ENCODE results near the gene SIRPG. TPM values are rescaled to one million over a fixed set of nuclear protein-coding genes. Genes with fewer than 3 reads are reported as not detected.

Gene SIRPG
- total and polyA plus RNA-seq, 11 donors: 0.54 to 2.3 TPM; not detected in 9

- H3K27me3 ChIP-seq: no peaks in the 10 kb centered on the region
- intact Hi-C loops (cut with DNase I): no loop called here
- no peaks in the 10 kb centered on the region for H3K36me3 ChIP-seq
- WGBS, 4 donors: 43% methylated on average over 6 to 9 of the region's 9 CpGs; no CpG with 5 or more reads in 2 of the 4 donors
- TF ChIP-seq CTCF (IDR thresholded peaks at IDR 0.05): no peak
- TF ChIP-seq POLR2A (IDR thresholded peaks at IDR 0.05): no peak
- H3K4me3 ChIP-seq: peak overlapping the region in 1 of 12 donors; percentile 36
- H3K27ac ChIP-seq: peak overlapping the region in 2 of 12 donors; percentile 41 to 86
- DNase-seq: peak in 1 of 5 donors; percentile 36
- H3K9me3 ChIP-seq: no peaks in the 10 kb centered on the region
- no peaks in the 10 kb centered on the region for H3K4me1 ChIP-seq
- peak in 2 of 4 donors; percentile 44 to 57 for ATAC-seq
Measured at GRCh38 chr20:1588533-1589460, 68.8 kb downstream of the SIRPG start.

- no peaks in the 10 kb centered on the region for H3K36me3 ChIP-seq
- intact Hi-C loops (cut with DNase I): no loop called here
- H3K9me3 ChIP-seq: no peaks in the 10 kb centered on the region
- WGBS, 4 donors: 74 to 77% methylated on average over 3 of the region's 3 CpGs; no CpG with 5 or more reads in 2 of the 4 donors
- H3K4me1 ChIP-seq: no peaks in the 10 kb centered on the region
- no peak for DNase-seq
- peak overlapping the region in 1 of 12 donors; percentile 36 for H3K4me3 ChIP-seq
- no peak for TF ChIP-seq POLR2A (IDR thresholded peaks at IDR 0.05)
- TF ChIP-seq CTCF (IDR thresholded peaks at IDR 0.05): no peak
- ATAC-seq: no peak
- H3K27ac ChIP-seq: peak overlapping the region in 2 of 12 donors; percentile 41 to 86
- H3K27me3 ChIP-seq: no peaks in the 10 kb centered on the region
Measured at GRCh38 chr20:1587781-1588532, 69.6 kb downstream of the SIRPG start.

GRCh38 chr20:1579488-1579887 is 78.1 kb downstream of the SIRPG start:
- Histone ChIP-seq H3K36me3 (no peaks in the 10 kb centered on the region), H3K27ac (no peak overlapping the region), H3K4me3 (no peak overlapping the region), H3K4me1 (no peaks in the 10 kb centered on the region), H3K9me3 (no peaks in the 10 kb centered on the region), H3K27me3 (no peaks in the 10 kb centered on the region)
- no peak for ATAC-seq
- 90 to 94% (median 92%) methylated on average over 6 of the region's 6 CpGs for WGBS, 4 donors
- no peak for DNase-seq
- TF ChIP-seq CTCF (IDR thresholded peaks at IDR 0.05) (no peak), POLR2A (IDR thresholded peaks at IDR 0.05) (no peak)
- intact Hi-C loops (cut with DNase I): loop anchor here in 4 of 10 donors (2.0 kb wide), 2 partner anchors 35 to 37 kb away; no protein-coding TSS in a partner anchor

Other genes starting within 250 kb of the SIRPG start
- gene NSFL1C, start 190.9 kb downstream of the SIRPG start, total RNA-seq: 10 to 100 TPM; 27.9 to 66.6 (median 62.1) TPM
- gene NSFL1C, start 190.9 kb downstream of the SIRPG start, polyA plus RNA-seq: 10 to 100 TPM; 30.6 to 55.8 TPM
- gene SIRPB2, start 166.4 kb downstream of the SIRPG start, total RNA-seq: 10 to 100 TPM in 1 of 9 donors, 1 to 10 TPM in 6, under 1 TPM in 2; 0.74 to 11.9 (median 2.4) TPM
- 1 to 10 TPM; 1.5 to 2.1 TPM for gene SIRPB2, start 166.4 kb downstream of the SIRPG start, polyA plus RNA-seq
- 1 to 10 TPM in 1 of 9 donors, not detected in 8; 1.1 TPM for gene SIRPD, start 100.1 kb downstream of the SIRPG start, total RNA-seq
- gene SIRPD, start 100.1 kb downstream of the SIRPG start, polyA plus RNA-seq: not detected
- 10 to 100 TPM in 1 of 9 donors, 1 to 10 TPM in 6, under 1 TPM in 2; 0.19 to 14.0 (median 2.1) TPM for gene SIRPB1, start 37.8 kb downstream of the SIRPG start, total RNA-seq
- gene SIRPB1, start 37.8 kb downstream of the SIRPG start, polyA plus RNA-seq: under 1 TPM; 0.34 to 0.35 TPM
- gene SIRPA, start 237.6 kb upstream of the SIRPG start, total RNA-seq: 10 to 100 TPM; 13.6 to 73.5 (median 28.5) TPM
- gene SIRPA, start 237.6 kb upstream of the SIRPG start, polyA plus RNA-seq: 10 to 100 TPM in 1 of 2 donors, 1 to 10 TPM in 1; 8.6 to 46.0 TPM

All from heart left ventricle (tissue), 16 donors.